ENCODE results near the gene IGFLR1.

The IGFLR1 gene

DNA sequence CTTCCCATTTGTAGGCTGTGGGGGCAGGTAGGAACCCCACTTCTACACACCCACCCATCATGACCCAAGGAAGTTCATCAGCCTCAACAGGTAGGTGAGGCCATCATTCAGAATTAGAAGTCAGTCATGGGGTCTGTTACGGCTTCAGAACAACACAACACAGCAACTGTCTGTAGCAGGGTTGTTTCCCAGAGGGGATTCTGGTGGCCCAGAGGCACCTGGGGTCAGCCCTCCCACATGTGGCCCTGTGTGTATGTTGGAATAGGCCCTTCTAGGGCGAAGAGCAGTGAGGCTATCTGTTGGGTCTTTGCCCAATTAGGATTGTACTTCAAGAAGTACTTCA, 3.4 kb downstream of the IGFLR1 start:
- H3K27ac ChIP-seq, result no peak overlapping the region
- TF ChIP-seq ZFX (IDR thresholded peaks at IDR 0.05), result no peak
- no peak for TF ChIP-seq CTCF (conservative IDR thresholded peaks at IDR 0.05)

GRCh38 chr19:35738021-35738886, 4.0 kb downstream of the IGFLR1 start:
- TF ChIP-seq ZFX (IDR thresholded peaks at IDR 0.05) (no peak), CTCF (conservative IDR thresholded peaks at IDR 0.05) (no peak)
- no peak overlapping the region for H3K27ac ChIP-seq

- TF ChIP-seq ZFX (IDR thresholded peaks at IDR 0.05) (no peak), CTCF (conservative IDR thresholded peaks at IDR 0.05) (no peak)
- H3K27ac ChIP-seq, result no peak overlapping the region
These were observed 5.1 kb downstream of the IGFLR1 start for GRCh38 chr19:35736913-35737886.

DNA sequence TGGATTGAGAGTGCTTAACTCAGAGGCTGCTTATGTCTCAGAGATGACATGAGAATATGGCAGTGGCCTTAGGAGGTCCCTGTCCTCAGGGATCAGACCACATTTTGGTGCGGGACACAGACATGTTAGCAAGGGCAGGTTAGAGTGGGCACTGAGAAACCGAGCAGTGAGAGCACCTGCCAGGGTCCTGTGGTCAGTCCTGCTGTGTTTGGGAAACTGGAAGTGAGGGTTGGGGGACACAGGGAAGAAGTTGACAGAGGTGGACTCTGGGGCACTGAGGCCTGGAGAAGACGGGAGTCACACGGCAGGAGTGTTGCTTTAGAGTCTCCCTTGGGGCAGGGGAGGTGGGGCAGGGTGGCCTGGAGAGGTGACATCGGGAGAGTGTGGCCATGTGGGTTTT, 7.4 kb downstream of the IGFLR1 start:
- TF ChIP-seq ZFX (IDR thresholded peaks at IDR 0.05), result no peak
- no peak for TF ChIP-seq CTCF (conservative IDR thresholded peaks at IDR 0.05)
- H3K27ac ChIP-seq, result no peak overlapping the region

DNA sequence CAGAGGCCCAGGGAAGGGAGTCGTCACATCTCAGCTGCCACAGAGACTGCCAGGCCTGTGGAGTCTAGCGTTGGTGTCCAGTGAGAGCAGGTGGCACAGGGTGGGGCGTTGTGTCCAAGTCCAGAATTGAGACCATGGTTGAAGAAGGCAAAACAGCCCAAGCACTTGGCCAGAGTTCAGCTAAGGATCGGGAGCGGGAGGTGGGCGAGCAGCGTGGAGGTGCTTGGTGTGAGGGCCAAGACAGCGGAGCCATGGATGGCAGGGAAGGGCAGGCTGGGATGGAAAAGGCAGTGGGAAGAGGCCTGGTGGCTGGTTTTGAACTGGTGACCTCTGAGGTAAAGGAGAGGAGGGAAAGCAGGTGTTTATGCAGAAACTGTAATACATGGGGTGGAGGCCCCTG, 8.0 kb downstream of the IGFLR1 start:
- no peak overlapping the region for H3K27ac ChIP-seq
- TF ChIP-seq ZFX (IDR thresholded peaks at IDR 0.05), result no peak
- no peak for TF ChIP-seq CTCF (conservative IDR thresholded peaks at IDR 0.05)

GRCh38 chr19:35733180-35734125, 8.8 kb downstream of the IGFLR1 start:
- H3K27ac ChIP-seq, result no peak overlapping the region

More at GRCh38 chr19:35733180-35734125, 8.8 kb downstream of the IGFLR1 start:
- TF ChIP-seq CTCF (conservative IDR thresholded peaks at IDR 0.05) (no peak), ZFX (IDR thresholded peaks at IDR 0.05) (no peak)

Measured in C4-2B (cell line).